Non-pigmented ciliary epithelial cell (primary cell): ENCODE results near the gene PRKCH.

ENCODE experiments used
- DNase-seq: peaks from one replicate; pipeline ENCODE4 v3.0.0-alpha.2; 2010; ENCODE audit warnings: low read depth

Gene PRKCH

GRCh38 chr14:61533513-61534255, 212.3 kb downstream of the PRKCH start:
- no peak for DNase-seq

- DNase-seq, result no peak
Measured at GRCh38 chr14:61535032-61535431, 213.7 kb downstream of the PRKCH start.

GRCh38 chr14:61535458-61535857, 214.1 kb downstream of the PRKCH start:
- DNase-seq, result no peak

GRCh38 chr14:61536661-61537562, 215.5 kb downstream of the PRKCH start:
- no peak for DNase-seq

GRCh38 chr14:61537563-61538463, 216.4 kb downstream of the PRKCH start:
- DNase-seq, result no peak

GRCh38 chr14:61538464-61539022, 217.2 kb downstream of the PRKCH start:
- no peak for DNase-seq

- DNase-seq, result no peak
Measured at GRCh38 chr14:61539631-61540030, 218.3 kb downstream of the PRKCH start.

GRCh38 chr14:61540931-61541330, 219.6 kb downstream of the PRKCH start:
- no peak for DNase-seq

- no peak for DNase-seq
Measured at GRCh38 chr14:61542848-61543790, 221.7 kb downstream of the PRKCH start.

- DNase-seq, result no peak
Measured at GRCh38 chr14:61543946-61544345, 222.6 kb downstream of the PRKCH start.

GRCh38 chr14:61544448-61545330, 223.3 kb downstream of the PRKCH start:
- no peak for DNase-seq

- DNase-seq, result no peak
Measured at GRCh38 chr14:61545726-61546455, 224.5 kb downstream of the PRKCH start.

- DNase-seq, result no peak
Measured at GRCh38 chr14:61547186-61548069, 226.0 kb downstream of the PRKCH start.

- no peak for DNase-seq
Measured at GRCh38 chr14:61549425-61549824, 228.0 kb downstream of the PRKCH start.

GRCh38 chr14:61551384-61551783, 230.0 kb downstream of the PRKCH start:
- DNase-seq, result no peak

- DNase-seq, result no peak
Measured at GRCh38 chr14:61552241-61552640, 230.9 kb downstream of the PRKCH start.

GRCh38 chr14:61553730-61554641, 232.6 kb downstream of the PRKCH start:
- DNase-seq, result peak; percentile 90
